Tibial artery (tissue), 4 donors: ENCODE data around the gene PRRX2.

Experiments
- DNase-seq, 2 donors: peaks; one replicate each; pipeline ENCODE4 v3.0.0-alpha.2; 2019
- H3K27ac ChIP-seq, 2 donors: fragments of 200-600 bp; sonication (generic) in 1 of 2; 1 replicate in 1 of 2; 2 replicates in 1 of 2; pipeline ENCODE4 v1.5.1; 2018 to 2019; ENCODE audit warnings: mild to moderate bottlenecking in 1 of 2
- H3K27me3 ChIP-seq, 2 donors: fragments of 200-600 bp; sonication (generic) in 1 of 2; one replicate each; pipeline versions ENCODE4 v1.5.1 to v1.6.0; 2016 to 2019
- H3K36me3 ChIP-seq, 3 donors: fragments of 200-600 bp; sonication (generic) in 2 of 3; one replicate each; pipeline ENCODE4 v1.5.1; 2016 to 2019; ENCODE audit warnings: mild to moderate bottlenecking in 2 of 3
- H3K4me1 ChIP-seq, 4 donors: fragments of 200-600 bp; sonication (generic) in 2 of 4; 1 replicate in 3 of 4; 2 replicates in 1 of 4; pipeline ENCODE4 v1.5.1; 2016 to 2019
- H3K4me3 ChIP-seq, 2 donors: fragments of 200-600 bp; sonication (generic) in 1 of 2; 1 replicate in 1 of 2; 2 replicates in 1 of 2; pipeline ENCODE4 v1.5.1; 2018 to 2019; ENCODE audit warnings: mild to moderate bottlenecking in 2 of 2
- H3K9me3 ChIP-seq, 3 donors: fragments of 200-600 bp; sonication (generic) in 1 of 3; one replicate each; pipeline ENCODE4 v1.5.1; 2016 to 2019
- intact Hi-C: fragments of 100-400 bp; cut with DNase I; formaldehyde crosslinking; loops from one replicate; pipeline ENCODE4 v1.15.0; 2023; ENCODE audit warnings: low total_unique reads
- TF ChIP-seq, protein P1 (sequence below), 2 experiments: fragments of 200-600 bp in 1 of 2; fragments of 450-650 bp in 1 of 2; IDR thresholded peaks; one replicate each; pipeline ENCODE4 v1.5.1; 2017 to 2019; ENCODE audit warnings: antibody characterized with exemption in 2 of 2, mild to moderate bottlenecking in 1 of 2, moderate library complexity in 1 of 2

Gene PRRX2

DNA sequence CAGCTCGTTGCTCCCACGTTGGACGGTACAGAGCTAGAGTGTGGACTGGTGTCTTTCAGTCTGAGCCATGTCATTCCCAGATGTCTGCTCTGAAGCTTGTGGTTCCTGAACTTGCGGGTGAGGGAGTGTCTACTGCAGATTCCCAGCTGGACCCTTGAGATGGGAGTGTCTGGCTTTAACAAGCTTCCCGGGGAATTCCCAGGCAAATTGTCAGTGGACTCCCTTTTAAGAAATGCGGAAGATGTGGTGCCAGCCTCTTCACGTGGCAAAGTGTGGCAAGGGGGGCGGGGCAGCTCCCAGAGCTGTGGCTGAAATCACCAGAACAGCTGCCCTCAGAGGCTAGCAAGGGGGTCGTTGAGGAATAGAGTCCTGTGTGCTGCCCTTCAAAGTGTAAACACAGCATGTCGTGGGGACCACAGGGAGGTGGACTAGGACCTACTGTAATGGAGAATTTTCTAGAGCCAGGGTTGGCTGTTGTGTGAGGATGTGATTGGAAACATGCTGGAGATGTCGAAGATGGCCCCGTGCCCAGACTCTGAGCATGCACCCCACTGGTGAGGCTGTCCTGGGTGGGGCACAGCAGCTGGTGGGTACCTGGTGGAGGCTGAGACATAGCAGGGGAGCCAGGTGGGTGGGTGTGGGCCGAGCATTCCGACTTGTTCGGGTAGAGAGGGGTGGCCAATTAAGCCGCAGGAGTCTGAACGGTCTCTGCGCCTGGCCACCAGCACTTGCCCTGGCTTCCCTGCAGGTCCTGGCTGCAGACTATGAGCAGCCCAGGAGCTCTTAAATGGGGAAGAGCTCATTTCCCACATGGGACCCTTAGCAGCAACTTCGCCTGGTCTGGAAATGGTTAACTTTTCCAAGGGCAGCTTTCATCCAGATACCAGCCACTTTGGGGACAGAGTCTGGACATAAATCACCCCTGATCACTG lies 37.4 kb downstream of the PRRX2 start:
- Histone ChIP-seq H3K9me3 (no peaks in the 10 kb centered on the region), H3K4me3 (peak overlapping the region in 1 of 2 donors; percentile 19), H3K4me1 (peaks cover 0 to 58% (median 38%) of the 10 kb centered on the region in 4 donors), H3K27me3 (no peaks in the 10 kb centered on the region), H3K27ac (peak overlapping the region; percentile 81 to 84), H3K36me3 (no peaks in the 10 kb centered on the region)
- intact Hi-C loops: no loop called here
- TF ChIP-seq, protein P1, sequence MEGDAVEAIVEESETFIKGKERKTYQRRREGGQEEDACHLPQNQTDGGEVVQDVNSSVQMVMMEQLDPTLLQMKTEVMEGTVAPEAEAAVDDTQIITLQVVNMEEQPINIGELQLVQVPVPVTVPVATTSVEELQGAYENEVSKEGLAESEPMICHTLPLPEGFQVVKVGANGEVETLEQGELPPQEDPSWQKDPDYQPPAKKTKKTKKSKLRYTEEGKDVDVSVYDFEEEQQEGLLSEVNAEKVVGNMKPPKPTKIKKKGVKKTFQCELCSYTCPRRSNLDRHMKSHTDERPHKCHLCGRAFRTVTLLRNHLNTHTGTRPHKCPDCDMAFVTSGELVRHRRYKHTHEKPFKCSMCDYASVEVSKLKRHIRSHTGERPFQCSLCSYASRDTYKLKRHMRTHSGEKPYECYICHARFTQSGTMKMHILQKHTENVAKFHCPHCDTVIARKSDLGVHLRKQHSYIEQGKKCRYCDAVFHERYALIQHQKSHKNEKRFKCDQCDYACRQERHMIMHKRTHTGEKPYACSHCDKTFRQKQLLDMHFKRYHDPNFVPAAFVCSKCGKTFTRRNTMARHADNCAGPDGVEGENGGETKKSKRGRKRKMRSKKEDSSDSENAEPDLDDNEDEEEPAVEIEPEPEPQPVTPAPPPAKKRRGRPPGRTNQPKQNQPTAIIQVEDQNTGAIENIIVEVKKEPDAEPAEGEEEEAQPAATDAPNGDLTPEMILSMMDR (IDR thresholded peaks at IDR 0.05): no peak
- peak; percentile 68 to 88 for DNase-seq

DNA sequence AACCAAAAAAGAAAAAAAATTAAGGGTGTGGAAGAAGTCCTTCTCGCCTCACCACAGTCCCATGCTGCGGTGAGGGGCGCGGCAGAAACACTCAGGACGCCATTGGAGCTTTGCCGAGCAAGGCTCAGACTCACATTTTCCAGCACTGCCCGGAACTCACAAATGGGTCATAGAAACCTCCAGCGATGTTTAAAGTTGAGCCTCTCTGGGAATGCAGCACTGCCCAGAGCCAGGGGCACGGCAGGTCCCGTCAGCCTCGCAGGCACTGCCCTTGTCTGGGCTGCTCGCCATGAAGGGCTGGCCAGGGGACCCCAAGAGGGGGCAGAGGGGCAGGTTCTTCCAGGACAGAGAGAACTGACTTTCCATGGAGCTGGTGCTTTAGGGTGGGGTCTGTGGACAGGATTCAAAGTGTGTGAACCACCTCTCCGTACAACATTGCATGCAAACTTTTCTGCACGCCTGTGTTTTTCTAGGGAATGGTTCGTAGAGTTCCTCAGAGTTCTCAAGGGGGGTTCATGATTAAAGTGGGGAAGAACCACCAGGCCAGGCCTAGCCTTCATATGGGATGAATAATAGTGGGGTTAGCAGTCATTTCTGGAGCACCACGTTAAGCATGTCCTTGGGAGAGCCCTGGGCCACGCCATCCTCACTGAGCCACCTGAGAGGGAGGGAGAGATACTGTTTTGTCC lies 38.4 kb downstream of the PRRX2 start:
- Histone ChIP-seq H3K36me3 (no peaks in the 10 kb centered on the region), H3K27ac (peak overlapping the region; percentile 81 to 84), H3K27me3 (no peaks in the 10 kb centered on the region), H3K4me1 (peaks cover 0 to 51% (median 30%) of the 10 kb centered on the region in 4 donors), H3K4me3 (peak overlapping the region in 1 of 2 donors; percentile 19), H3K9me3 (no peaks in the 10 kb centered on the region)
- TF ChIP-seq, protein P1 (IDR thresholded peaks at IDR 0.05): no peak
- intact Hi-C loops: no loop called here
- DNase-seq: peak; percentile 76 to 91

DNA sequence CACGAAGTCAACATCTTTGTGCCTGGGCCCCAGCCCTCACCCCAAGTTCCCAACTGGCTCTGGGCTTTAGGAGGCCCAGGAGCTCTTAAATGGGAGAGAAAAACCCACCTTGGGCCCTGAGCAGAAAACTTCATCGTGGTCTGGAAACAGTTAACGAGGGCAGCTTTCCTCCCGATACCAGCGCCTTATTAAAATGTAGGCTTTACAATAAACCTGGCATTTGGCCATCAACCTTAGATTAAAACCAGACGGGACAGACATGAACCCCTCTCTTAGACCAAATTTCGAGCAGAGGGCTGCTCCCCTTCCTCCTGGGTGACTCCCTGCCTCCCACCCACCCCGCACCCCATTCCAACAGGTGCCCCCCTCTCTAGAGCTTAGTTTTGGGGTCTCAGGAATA lies 39.4 kb downstream of the PRRX2 start:
- DNase-seq: no peak
- Histone ChIP-seq H3K4me3 (no peak overlapping the region), H3K4me1 (peaks cover 0 to 58% (median 32%) of the 10 kb centered on the region in 4 donors), H3K27ac (peak overlapping the region; percentile 81 to 84), H3K27me3 (no peaks in the 10 kb centered on the region), H3K9me3 (no peaks in the 10 kb centered on the region), H3K36me3 (no peaks in the 10 kb centered on the region)
- intact Hi-C loops: no loop called here
- TF ChIP-seq, protein P1 (IDR thresholded peaks at IDR 0.05): no peak

DNA sequence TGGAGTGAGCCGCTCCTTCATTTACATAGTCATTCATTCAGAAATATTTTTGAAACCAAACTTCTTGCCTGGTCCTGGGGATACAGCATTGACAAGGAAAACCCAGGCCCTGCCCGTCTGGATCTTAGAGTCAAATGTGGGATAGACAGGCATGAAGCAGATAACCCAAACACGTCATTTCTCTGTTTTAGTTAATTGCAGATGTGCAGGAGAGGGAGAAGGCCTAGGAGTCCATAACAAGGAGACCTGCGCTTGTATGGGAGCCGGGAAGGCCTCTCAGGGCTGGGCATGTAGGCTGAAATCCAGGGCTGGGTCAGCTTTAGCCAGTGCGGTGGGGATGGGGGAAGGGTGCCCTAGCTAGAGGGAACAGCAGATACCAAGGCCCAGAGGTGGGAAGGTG lies 43.3 kb downstream of the PRRX2 start:
- Histone ChIP-seq H3K27ac (peak overlapping the region; percentile 29 to 81), H3K4me3 (no peak overlapping the region), H3K9me3 (no peaks in the 10 kb centered on the region), H3K27me3 (no peaks in the 10 kb centered on the region), H3K36me3 (no peaks in the 10 kb centered on the region), H3K4me1 (peaks cover 6 to 65% (median 46%) of the 10 kb centered on the region in 4 donors)
- intact Hi-C loops: no loop called here
- DNase-seq: no peak
- TF ChIP-seq, protein P1 (IDR thresholded peaks at IDR 0.05): no peak

DNA sequence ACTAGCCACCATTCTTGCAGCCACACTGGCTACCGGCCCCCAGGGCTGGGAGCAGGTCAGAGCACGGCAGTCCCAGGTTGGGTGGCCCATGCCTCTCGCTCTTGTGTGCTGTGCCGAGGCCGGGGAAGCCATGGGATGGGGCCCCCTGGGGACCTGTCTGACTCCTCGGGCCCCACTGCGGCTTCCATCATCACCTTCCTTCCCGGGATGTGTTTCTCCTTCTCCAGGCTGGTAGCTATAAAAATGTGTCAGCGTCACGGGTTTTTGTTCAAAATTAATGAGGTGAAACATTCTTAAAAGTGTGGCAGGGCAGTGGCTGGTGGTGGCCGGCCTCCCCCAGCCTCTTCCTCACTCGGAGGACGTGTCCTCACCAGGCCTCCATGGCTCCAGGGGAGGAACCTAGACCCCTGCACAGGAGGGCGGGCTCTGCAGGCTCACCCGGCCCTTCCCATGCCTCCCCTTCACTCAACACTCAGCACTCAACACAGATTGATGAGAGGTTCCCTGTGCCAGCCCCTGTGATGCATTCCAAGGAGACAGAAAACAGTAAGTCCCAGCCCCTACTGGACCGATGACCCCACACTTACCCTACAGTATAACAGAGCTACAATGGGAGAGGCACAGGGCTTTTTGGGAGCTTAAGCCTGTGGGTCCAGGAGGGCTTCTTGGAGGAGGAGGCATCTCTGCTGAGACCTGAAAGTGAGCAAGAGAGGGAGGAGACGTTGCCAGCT lies 44.2 kb downstream of the PRRX2 start:
- no peaks in the 10 kb centered on the region for H3K27me3 ChIP-seq
- H3K4me1 ChIP-seq: peaks cover 6 to 65% (median 46%) of the 10 kb centered on the region in 4 donors
- no peak for DNase-seq
- intact Hi-C loops: no loop called here
- TF ChIP-seq, protein P1 (IDR thresholded peaks at IDR 0.05): no peak
- H3K36me3 ChIP-seq: no peaks in the 10 kb centered on the region
- no peak overlapping the region for H3K4me3 ChIP-seq
- peak overlapping the region; percentile 29 to 81 for H3K27ac ChIP-seq
- H3K9me3 ChIP-seq: no peaks in the 10 kb centered on the region
